Mucosa of stomach (tissue), 1 donor: ENCODE measurements around the gene RIN2.

Experiments used
- H3K27me3 ChIP-seq: one replicate; pipeline ENCODE4 v1.7.0; 2013; ENCODE audit warnings: mild to moderate bottlenecking, low read length; ENCODE audit not compliant: control insufficient read depth, insufficient read depth
- H3K36me3 ChIP-seq: one replicate; pipeline ENCODE4 v1.7.0; 2013; ENCODE audit warnings: low read length; ENCODE audit not compliant: control insufficient read depth, insufficient read depth
- H3K4me1 ChIP-seq: one replicate; pipeline ENCODE4 v1.7.0; 2013; ENCODE audit warnings: mild to moderate bottlenecking, low read length; ENCODE audit not compliant: control insufficient read depth, insufficient read depth
- H3K4me3 ChIP-seq: one replicate; pipeline ENCODE4 v1.7.0; 2013; ENCODE audit warnings: low read length
- H3K9ac ChIP-seq: one replicate; pipeline ENCODE4 v1.7.0; 2013; ENCODE audit warnings: mild to moderate bottlenecking, low read length, moderate library complexity
- H3K9me3 ChIP-seq: one replicate; pipeline ENCODE4 v1.7.0; 2013; ENCODE audit warnings: mild to moderate bottlenecking, low read length, moderate library complexity; ENCODE audit not compliant: control insufficient read depth
- donor health status: Pancreatic carcinoma.

The RIN2 gene

GRCh38 chr20:19758133-19758500, at the start of gene RIN2:
TSS of gene RIN2 (plus strand) at chr20:19758258. CDS start at chr20:19889602, 131,344 bp downstream.
- H3K27me3 ChIP-seq = no peaks in the 10 kb centered on the region
- peak within 1 kb of the TSS; percentile 79 for H3K4me3 ChIP-seq
- peak within 1 kb of the TSS; percentile 99 for H3K9ac ChIP-seq
- H3K9me3 ChIP-seq = no peaks in the 10 kb centered on the region
- H3K4me1 ChIP-seq = peaks cover 20% of the 10 kb centered on the region
- no peaks in the 10 kb centered on the region for H3K36me3 ChIP-seq

- Histone ChIP-seq H3K36me3 (no peaks in the 10 kb centered on the region), H3K9me3 (no peaks in the 10 kb centered on the region), H3K4me3 (no peak overlapping the region), H3K9ac (no peak overlapping the region), H3K27me3 (no peaks in the 10 kb centered on the region), H3K4me1 (peaks cover 56% of the 10 kb centered on the region)
Measured at GRCh38 chr20:19709635-19710335, 48.3 kb upstream of the RIN2 start.

GRCh38 chr20:19710336-19711120, 47.5 kb upstream of the RIN2 start:
- peaks cover 64% of the 10 kb centered on the region for H3K4me1 ChIP-seq
- no peak overlapping the region for H3K9ac ChIP-seq
- H3K9me3 ChIP-seq = no peaks in the 10 kb centered on the region
- H3K27me3 ChIP-seq = no peaks in the 10 kb centered on the region
- H3K4me3 ChIP-seq = no peak overlapping the region
- no peaks in the 10 kb centered on the region for H3K36me3 ChIP-seq

- H3K36me3 ChIP-seq = no peaks in the 10 kb centered on the region
- no peak overlapping the region for H3K4me3 ChIP-seq
- peaks cover 65% of the 10 kb centered on the region for H3K4me1 ChIP-seq
- H3K9ac ChIP-seq = no peak overlapping the region
- H3K27me3 ChIP-seq = no peaks in the 10 kb centered on the region
- no peaks in the 10 kb centered on the region for H3K9me3 ChIP-seq
Measured at GRCh38 chr20:19711126-19711525, 46.9 kb upstream of the RIN2 start.

DNA sequence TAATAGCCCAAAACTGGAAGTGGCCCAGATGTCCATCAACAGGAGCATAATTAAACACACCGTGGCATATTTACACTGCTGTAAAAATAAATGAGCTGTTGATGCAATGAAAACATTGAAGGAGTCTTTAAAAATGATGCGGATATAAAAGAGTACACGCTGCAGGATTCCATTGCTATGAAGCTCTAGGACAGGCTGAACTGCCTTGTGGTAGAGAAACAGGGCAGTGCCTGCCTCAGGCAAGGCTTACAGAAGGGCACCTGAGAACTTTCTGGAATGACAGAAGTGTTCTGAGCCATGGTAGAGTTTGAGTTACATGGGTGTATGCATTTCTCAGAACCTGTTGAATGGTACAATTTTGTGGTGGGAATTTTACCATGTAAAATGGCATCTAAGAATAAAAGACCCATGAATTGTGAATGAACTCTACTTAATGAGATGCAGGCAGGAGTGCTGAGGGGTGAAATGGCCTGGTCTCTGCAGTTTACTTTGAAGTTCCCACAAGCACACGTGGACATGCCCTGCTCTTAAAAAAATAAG, 45.3 kb upstream of the RIN2 start:
- Histone ChIP-seq H3K9ac (peak overlapping the region; percentile 23), H3K27me3 (no peaks in the 10 kb centered on the region), H3K9me3 (no peaks in the 10 kb centered on the region), H3K4me3 (no peak overlapping the region), H3K36me3 (no peaks in the 10 kb centered on the region), H3K4me1 (peaks cover 65% of the 10 kb centered on the region)

DNA sequence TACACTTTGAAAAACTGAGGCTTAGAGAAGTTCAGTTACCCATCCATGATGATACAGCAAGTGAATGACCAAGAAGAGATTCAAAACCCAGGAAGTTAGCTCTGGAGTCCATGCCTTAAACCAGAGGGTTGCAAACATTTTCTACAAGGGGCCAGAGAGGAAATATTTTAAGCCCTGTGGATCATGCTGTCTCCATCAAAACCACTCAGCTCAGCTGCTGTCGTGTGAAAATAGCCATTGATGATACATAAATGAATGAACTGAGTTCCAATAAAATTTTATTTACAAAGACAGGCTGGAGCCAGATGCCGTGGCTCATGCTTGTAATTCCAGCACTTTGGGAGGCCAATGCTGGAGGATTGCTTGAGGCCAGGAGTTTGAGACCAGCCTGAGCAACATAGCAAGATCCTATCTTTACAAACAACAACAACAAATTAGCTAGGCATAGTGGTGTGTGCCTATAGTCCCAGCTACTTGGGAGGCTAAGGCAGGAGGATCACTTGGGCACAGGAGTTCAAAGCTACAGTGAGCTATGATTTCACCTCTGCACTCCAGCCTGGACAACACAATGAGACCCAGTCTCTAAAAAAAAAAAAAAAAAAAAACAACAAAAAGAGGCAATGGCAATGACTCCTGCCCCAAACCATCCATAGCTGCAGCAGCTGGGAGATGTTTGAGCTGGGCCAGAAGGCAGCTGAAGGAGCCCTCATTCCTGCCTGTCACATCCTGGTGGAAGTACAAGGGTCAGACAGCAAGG, 44.1 kb upstream of the RIN2 start:
- Histone ChIP-seq H3K9me3 (no peaks in the 10 kb centered on the region), H3K9ac (peak overlapping the region; percentile 8), H3K4me3 (no peak overlapping the region), H3K4me1 (peaks cover 65% of the 10 kb centered on the region), H3K36me3 (no peaks in the 10 kb centered on the region), H3K27me3 (no peaks in the 10 kb centered on the region)

DNA sequence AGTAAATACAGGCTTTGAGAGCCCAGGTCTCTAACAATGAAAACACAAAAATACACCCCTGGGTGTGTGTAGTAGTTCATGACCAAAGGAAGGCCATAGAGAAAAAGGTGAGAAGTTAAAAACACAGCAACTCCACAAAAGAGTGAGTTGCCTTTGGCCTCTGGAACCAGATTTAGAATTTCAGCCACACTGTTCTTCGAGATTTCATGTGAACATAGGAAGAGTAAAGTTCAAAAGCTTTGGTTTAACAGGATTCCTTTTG, 43.5 kb upstream of the RIN2 start:
- Histone ChIP-seq H3K36me3 (no peaks in the 10 kb centered on the region), H3K9me3 (no peaks in the 10 kb centered on the region), H3K4me3 (no peak overlapping the region), H3K27me3 (no peaks in the 10 kb centered on the region), H3K4me1 (peaks cover 61% of the 10 kb centered on the region), H3K9ac (peak overlapping the region; percentile 8)

DNA sequence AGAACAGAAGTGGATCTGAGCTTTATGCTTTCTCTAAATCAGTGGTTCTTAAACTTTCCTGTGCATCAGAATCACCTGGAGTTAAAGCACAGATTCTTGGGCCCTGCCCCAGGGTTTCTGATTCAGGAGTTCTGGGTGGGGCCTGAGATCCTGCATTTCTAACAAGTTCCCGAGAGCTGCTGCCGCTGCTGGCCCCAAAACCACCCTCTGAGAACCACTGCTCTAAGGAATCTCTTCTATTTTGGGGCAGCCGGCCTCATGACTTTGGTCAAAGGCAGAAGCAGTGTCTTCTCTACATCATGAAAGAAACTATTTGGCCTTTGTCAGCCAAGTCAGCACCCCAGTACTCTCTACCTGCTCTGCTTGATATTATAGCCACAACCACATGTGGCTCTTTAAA, 42.1 kb upstream of the RIN2 start:
- peaks cover 47% of the 10 kb centered on the region for H3K4me1 ChIP-seq
- no peaks in the 10 kb centered on the region for H3K36me3 ChIP-seq
- no peaks in the 10 kb centered on the region for H3K9me3 ChIP-seq
- no peak overlapping the region for H3K9ac ChIP-seq
- H3K27me3 ChIP-seq = no peaks in the 10 kb centered on the region
- H3K4me3 ChIP-seq = no peak overlapping the region

DNA sequence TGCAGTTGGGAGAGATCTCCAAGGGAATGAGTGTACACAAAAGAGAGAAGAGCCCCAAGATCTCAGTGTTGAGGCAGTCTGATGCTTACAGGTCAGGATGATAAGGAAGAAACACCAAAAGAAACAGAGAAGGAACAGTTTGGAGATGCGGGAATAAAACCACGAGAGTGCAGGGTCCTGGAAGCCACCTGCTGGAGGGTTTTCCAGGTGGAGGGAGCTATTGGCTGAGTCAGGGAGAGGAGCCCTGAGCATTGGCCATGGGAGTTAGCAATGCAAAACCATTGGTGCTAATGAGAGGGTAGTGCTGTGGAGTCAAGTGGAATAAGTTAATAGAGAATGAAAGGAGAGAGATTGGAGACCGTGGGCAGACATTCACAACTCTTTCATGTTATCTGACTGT, 39.2 kb upstream of the RIN2 start:
- no peaks in the 10 kb centered on the region for H3K9me3 ChIP-seq
- H3K4me1 ChIP-seq = peaks cover 18% of the 10 kb centered on the region
- H3K4me3 ChIP-seq = no peak overlapping the region
- H3K9ac ChIP-seq = no peak overlapping the region
- H3K36me3 ChIP-seq = no peaks in the 10 kb centered on the region
- no peaks in the 10 kb centered on the region for H3K27me3 ChIP-seq

DNA sequence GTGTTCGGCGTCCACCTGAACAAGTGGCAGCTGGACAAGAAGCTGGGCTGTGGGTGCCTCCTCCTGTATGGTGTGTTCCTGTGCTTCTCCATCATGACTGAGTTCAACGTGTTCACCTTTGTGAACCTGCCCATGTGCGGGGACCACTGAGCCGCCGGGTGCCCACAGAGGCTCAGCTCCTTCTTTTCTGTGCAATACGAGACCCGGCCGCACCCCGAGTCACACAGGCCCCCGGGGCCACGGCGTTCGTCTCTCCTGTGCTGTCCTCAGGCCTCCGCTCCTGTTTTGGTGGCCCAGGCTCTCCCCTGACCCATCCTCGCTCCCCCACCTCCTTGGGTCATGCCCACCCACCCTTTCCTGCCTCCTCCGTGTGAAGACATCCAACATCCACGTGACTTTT, 37.1 kb upstream of the RIN2 start:
- no peak overlapping the region for H3K4me3 ChIP-seq
- H3K4me1 ChIP-seq = no peaks in the 10 kb centered on the region
- no peaks in the 10 kb centered on the region for H3K27me3 ChIP-seq
- no peaks in the 10 kb centered on the region for H3K36me3 ChIP-seq
- H3K9me3 ChIP-seq = no peaks in the 10 kb centered on the region
- H3K9ac ChIP-seq = no peak overlapping the region

DNA sequence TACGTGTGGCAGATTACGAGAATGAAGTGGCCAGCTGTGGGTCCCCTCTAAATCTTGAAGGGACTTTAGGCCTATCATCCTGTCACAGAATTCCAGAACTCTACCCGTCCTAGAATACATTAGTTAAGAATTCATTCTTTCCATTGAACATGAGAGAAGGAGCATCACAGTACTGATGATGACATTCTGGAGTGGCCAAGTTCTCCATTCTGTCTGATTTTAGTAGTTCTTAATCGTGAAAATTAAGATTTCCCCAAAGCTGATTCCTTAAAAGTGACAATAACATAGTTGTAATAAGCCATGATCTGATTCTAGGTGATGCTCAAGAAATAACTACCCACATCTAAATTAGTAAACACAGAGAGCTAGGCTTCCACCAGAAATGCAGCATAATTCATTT, 35.0 kb upstream of the RIN2 start:
- H3K36me3 ChIP-seq = no peaks in the 10 kb centered on the region
- H3K9me3 ChIP-seq = no peaks in the 10 kb centered on the region
- no peaks in the 10 kb centered on the region for H3K27me3 ChIP-seq
- no peaks in the 10 kb centered on the region for H3K4me1 ChIP-seq
- H3K4me3 ChIP-seq = no peak overlapping the region
- H3K9ac ChIP-seq = no peak overlapping the region

DNA sequence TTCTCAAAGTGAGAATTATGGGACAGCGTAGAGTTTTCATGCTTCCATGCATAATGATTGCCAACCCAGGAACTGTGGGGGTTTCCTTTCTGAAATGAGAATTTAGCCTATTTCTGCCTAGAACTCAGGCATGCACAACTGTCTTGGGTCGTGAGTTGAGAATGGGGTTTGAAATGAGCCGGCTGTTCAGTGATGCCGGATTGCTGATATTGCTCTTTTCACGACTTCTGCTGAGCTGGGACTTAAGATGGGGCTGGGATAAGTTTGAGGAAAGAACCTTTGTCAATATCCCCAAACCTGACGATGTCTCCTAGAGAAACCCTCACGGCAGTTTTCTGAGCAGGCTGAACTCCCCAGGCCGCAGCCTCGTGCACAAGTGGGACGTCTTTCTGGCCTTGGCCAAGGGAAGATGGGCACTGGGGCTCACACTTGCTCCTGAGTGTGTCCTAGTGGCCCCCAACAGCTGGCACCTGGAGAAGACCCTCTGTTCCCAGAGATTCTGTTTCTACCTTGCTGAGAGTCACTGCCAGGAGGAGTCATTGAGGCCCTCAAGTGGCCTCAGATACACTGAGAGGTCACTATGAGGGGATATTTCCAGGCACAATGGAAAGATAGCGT, 34.1 kb upstream of the RIN2 start:
- H3K27me3 ChIP-seq = no peaks in the 10 kb centered on the region

More for the DNA sequence above, 34.1 kb upstream of the RIN2 start:
- no peak overlapping the region for H3K9ac ChIP-seq
- H3K4me1 ChIP-seq = no peaks in the 10 kb centered on the region
- H3K9me3 ChIP-seq = no peaks in the 10 kb centered on the region
- no peaks in the 10 kb centered on the region for H3K36me3 ChIP-seq
- no peak overlapping the region for H3K4me3 ChIP-seq
